HG03159 (cell line): ENCODE results near the gene CHTOP.
"Not testable (repeated sequence)": the region's sequence is repeated elsewhere in the genome, so short reads cannot be mapped to it uniquely, and the experiment has no call there.

Experiments
- ATAC-seq: cut with Tn5 transposase; IDR thresholded peaks from one replicate; pipeline ENCODE4 v1.9.1; 2021; ENCODE audit warnings: mild to moderate bottlenecking, moderate library complexity; ENCODE audit not compliant: unreplicated experiment

Gene CHTOP

GRCh38 chr1:153633754-153634665 is at the start of gene CHTOP:
Gene CHTOP (plus strand): TSS chr1:153634066. CDS start chr1:153636589, 2,523 bp downstream.
- peak; percentile 82 for ATAC-seq

DNA sequence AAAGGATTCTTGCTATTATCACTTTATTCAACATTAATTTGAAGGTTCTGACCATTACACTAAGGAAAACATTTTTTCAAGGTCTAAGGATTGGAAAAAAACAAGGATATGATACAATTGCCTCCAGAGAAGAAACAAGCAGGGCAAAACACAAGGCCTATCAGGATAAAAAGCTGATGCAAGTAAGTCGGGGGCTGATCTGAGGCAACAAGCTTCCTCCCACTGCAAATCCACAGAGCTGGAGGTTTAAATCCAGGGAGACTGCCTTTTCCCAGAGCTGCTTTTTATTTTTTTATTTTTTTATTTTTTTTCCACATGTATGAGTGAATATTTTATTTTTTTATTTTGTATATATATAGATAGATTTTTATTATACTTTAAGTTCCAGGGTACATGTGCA is 48.9 kb upstream of the CHTOP start:
- no peak for ATAC-seq

DNA sequence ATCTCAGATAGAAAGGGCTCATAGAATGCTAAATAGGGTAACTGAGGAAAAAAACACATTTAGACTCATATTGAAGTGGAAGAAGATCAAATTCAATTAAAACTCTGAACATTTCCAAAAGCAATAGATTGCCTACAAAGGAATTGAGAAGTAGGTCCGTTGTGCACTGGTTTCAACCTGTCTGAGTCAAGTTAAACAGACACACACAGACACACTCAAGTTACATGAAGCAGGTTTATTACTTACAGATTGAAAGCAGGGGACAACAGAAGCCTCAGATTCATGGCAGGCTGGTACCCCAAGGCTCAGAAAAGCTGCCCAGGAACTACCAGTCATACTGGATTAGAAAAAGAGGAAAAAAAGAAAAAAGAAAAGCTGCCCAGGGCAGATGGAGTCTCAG is 47.5 kb upstream of the CHTOP start:
- no peak for ATAC-seq

GRCh38 chr1:153587314-153587713 is 46.6 kb upstream of the CHTOP start:
- no peak for ATAC-seq

GRCh38 chr1:153588033-153588432 is 45.8 kb upstream of the CHTOP start:
- not testable (repeated sequence) for ATAC-seq

DNA sequence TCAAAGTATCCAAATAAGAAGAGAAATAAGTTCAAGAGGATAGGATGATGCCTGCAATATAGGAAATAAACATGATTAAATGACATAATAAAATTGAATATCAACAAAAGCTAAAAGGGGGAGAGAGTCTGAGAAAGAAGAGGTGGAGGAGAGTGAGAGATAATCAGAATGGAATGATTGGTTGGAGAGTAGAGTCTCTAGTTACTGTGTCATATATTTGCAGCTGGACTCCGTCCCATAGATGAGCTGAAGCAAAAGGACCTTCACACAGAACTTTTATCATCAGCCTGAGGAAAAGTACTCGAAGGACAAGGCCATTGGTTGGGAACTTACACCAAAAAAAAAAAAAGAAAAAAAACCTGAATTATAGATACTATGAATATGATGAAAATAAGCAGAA is 45.4 kb upstream of the CHTOP start:
- ATAC-seq: no peak

DNA sequence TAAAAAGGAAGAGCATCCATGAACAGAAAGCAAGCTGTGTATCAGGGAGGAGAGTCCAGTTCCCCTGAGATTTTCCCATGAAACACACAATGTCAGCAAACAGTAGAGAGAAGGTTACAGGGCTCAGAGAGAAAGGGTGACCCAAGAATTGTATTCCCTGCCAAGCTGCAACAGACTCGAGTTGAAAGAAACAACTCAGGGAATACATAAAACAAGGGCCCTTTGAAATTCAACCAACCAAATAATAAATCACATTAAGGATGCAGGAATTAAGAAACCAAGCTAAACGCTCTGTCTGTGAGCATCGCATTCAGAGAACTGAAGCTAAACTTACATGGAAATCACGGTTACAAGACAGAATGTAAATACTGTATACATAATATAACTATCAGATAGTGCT is 41.1 kb upstream of the CHTOP start:
- ATAC-seq: no peak

GRCh38 chr1:153597206-153597605 is 36.7 kb upstream of the CHTOP start:
- no peak for ATAC-seq

GRCh38 chr1:153598309-153599172 is 35.3 kb upstream of the CHTOP start:
- ATAC-seq: peak; percentile 97

DNA sequence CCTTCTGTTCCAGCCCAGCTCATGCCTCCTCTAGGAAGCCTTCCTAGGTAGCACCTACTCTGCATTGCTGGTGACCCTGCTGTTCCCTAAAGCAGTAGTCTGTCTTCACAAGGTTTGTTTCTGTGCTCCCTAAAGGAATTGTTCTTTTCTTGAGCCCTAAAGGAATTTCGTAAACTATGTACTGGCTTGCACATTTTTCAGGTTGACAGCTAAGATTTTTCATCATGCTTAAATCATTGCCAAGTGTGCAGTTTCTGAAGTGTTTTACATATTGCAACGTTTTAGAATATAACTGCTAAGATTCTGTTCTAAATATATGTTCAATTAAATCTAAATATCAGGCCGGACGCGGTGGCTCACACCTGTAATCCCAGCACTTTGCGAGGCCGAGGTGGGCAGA is 34.0 kb upstream of the CHTOP start:
- no peak for ATAC-seq

DNA sequence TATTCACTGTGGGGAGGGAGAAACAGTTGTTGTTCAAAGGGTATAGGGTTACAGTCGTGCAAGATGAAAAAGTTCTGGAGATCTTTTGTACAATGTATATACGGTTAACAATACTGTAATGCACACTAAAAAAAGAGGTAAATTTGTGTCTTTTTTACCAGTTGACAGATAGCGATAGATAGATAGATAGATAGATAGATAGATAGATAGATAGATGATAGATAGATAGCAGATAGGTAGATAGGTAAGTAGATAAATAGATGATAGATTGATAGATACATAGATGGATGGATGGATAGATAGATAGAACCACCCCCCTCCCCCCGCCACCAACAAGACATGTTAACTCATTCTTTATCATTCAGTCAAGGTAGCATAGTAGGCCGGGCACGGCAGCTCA is 31.1 kb upstream of the CHTOP start:
- ATAC-seq: no peak

GRCh38 chr1:153606194-153606593 is 27.7 kb upstream of the CHTOP start:
- no peak for ATAC-seq

DNA sequence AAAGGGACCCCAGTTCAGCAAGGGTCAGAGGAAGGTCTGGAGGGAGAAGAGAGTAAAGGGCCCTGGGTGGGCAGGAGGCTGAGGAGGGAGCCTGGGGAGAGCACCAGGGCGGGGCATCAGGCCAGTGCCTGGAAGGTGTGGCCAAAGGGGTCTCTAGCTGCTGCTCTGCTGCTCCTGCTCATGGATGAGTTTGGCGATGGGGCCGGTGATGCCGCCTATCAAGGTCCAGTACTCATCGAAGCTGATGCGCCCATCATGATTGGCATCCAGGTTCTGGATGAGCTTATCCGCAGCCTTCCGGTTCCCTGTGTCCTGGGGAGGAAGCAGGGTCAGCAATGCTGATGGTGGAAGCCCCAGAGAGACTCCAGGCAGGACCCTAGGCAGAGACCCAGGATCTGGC is 26.5 kb upstream of the CHTOP start:
- ATAC-seq: no peak

DNA sequence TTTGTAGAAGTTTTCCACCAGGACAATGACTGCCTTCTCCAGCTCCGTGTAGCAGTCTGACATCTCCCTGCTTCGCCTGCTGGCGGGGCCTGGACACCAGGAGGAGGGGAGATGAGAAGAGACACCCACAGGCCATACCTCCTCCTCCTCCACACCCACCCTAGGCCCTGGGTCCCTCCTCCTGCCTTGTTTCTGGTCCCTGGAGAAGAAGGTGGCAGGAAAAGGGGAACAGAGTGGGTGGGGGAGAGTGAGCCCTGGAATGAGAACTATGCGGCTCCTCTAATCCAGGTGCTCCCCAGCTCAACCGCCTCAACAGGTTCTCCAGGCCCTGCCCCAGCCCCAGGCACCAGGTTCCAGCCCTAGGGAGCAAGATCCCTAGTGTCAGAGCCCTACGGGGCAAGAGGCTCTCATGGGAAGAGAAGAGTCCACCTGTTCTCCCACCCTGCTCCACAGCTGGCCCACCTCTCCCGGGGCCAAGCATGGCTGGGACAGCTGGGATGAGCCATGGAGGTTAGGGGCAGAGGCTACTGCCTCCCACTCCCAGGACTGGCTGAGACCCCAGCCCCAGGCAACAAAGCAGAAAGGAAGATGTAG is 25.7 kb upstream of the CHTOP start:
- no peak for ATAC-seq

DNA sequence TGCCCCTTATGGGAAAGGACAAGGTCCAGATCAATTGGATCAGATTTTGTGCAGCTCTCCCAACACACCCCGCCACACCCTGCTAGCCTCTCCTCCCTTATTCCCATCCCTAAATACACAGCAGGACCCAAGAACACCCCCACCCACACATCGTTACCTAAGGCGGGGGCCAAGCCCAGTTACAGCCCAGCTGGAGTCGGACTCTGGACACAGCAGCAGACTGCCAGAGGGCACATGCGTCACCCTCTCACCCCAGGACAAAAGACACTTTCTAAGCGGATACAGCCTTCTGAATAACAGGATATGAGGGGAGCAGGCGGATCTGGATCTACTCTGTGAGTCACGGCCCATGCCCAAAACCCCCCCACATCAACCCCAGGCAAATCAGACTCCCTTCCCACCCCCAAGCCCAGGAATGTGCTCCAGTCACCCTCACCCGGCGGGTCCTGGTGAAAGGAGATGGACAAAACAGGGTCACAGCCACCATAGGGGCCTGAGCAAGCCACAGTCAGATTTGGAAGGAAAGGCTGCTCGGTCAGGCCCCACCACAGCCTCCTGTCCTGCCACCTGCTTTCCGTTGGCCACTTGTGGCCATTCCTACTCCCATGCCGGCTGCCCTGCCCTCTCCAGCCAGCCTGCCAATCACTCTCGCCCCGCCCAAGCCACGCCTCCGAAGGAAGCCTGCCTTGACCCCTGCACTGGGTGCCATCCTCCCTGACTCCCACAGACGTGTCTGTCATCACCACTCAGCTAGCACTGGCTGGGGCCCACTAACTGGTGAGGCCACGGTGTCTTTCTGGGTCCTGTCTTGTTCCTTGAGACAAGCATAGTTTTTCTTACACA is 24.9 kb upstream of the CHTOP start:
- no peak for ATAC-seq

- no peak for ATAC-seq
These were observed 24.3 kb upstream of the CHTOP start for GRCh38 chr1:153609585-153609907.

GRCh38 chr1:153610334-153610733 is 23.5 kb upstream of the CHTOP start:
- ATAC-seq: no peak

- ATAC-seq: no peak
These were observed 23.0 kb upstream of the CHTOP start for GRCh38 chr1:153610811-153611301.

DNA sequence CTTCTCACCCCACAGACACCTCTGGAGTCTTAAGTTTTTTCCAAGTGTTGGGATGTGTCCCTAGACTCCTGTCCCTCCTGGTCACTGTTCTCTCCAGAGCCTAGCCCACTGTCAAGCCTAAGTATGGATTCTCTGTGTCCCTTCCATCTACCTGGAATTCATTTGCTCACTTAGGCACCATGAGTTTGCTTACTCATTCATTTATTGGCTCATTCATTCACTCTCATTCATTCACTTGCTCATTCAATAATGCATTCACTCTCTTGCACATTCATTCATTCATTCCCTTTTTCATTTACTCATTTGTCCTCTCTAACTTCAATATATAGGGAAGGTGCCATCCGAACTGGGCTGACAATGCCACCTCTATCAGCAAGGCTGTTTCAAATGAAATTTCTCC is 22.5 kb upstream of the CHTOP start:
- no peak for ATAC-seq

DNA sequence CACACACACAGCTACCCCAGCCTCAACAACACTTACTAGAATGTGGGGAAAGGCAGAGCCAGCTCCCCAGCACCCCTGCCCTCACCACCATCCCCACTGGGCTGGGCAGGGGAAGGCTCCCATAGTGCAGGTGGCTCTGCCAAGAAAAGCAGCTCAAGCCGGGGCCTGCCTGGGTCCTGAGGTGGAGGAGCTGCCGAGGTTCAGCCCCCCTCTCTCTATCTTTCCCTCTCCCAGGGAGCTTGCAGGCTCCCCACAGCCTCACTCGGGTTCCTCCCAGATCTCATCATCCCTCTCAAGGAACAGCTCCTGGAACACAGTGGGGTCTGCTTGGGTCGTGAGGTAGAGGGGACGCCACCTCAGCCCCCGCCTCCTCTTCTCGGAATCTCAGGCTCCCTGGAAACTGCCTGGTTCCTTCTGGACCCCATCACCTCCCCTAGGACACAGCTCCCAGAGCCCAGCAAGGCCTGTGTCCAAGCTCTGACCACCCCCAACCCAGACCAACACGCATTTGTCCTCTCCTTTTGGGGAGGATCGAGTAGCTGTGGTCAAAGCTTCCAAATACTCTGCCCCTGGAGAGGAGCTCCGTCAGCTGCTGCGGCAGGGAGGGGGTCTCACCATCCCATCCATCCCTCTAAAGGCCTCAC is 21.6 kb upstream of the CHTOP start:
- no peak for ATAC-seq
